Measurements from ENCODE around the gene DAZAP1. TPM values are rescaled to one million over a fixed set of nuclear protein-coding genes. Genes with fewer than 3 reads are reported as not detected.

Gene DAZAP1
- total RNA-seq, 2 experiments from 2014 or later: 128 to 133 TPM

- ChIA-PET POLR2A (interaction anchor here (0.8 to 2.6 kb wide), 4 partner anchors 25 to 140 kb away, joined by 3 to 11 read pairs (median 4); partner anchors contain the start of genes CIRBP and NDUFS7), CTCF (interaction anchor here (1.1 kb wide), 1 partner anchor 164 kb away, joined by 3 read pairs; no protein-coding TSS in a partner anchor)
- no peaks in the 10 kb centered on the region for H3K9me3 Mint-ChIP-seq
- intact Hi-C loops (cut with DNase I, micrococcal nuclease): loop anchor here (5.0 to 10.0 kb wide), 4 partner anchors 134 to 856 kb away; partner anchors contain the start of genes BSG (in 1 of the 2), FAM174C (in 1 of the 2) and TCF3 (in 1 of the 2)
- no peaks in the 10 kb centered on the region for H3K27me3 Mint-ChIP-seq
- Histone ChIP-seq H3K4me3 (ENCODE audit: low read length) (peak overlapping the region; percentile 89), H3K9me3 (ENCODE audit: control insufficient read depth in 1 of 2, insufficient read depth in 1 of 2, low read length in 2 of 2) (no peaks in the 10 kb centered on the region), H3K36me3 (ENCODE audit: insufficient read depth, low read length) (peaks cover 35% of the 10 kb centered on the region), H3K27ac (ENCODE audit: low read depth in 1 of 2, low read length in 2 of 2) (peak overlapping the region; percentile 91), H3K27me3 (ENCODE audit: control insufficient read depth in 1 of 2, insufficient read depth in 2 of 2, low read length in 2 of 2) (no peaks in the 10 kb centered on the region), H3K4me1 (ENCODE audit: insufficient read depth, low read length) (peaks cover 63% of the 10 kb centered on the region)
- TF ChIP-seq, protein P1, sequence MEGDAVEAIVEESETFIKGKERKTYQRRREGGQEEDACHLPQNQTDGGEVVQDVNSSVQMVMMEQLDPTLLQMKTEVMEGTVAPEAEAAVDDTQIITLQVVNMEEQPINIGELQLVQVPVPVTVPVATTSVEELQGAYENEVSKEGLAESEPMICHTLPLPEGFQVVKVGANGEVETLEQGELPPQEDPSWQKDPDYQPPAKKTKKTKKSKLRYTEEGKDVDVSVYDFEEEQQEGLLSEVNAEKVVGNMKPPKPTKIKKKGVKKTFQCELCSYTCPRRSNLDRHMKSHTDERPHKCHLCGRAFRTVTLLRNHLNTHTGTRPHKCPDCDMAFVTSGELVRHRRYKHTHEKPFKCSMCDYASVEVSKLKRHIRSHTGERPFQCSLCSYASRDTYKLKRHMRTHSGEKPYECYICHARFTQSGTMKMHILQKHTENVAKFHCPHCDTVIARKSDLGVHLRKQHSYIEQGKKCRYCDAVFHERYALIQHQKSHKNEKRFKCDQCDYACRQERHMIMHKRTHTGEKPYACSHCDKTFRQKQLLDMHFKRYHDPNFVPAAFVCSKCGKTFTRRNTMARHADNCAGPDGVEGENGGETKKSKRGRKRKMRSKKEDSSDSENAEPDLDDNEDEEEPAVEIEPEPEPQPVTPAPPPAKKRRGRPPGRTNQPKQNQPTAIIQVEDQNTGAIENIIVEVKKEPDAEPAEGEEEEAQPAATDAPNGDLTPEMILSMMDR (IDR thresholded peaks at IDR 0.05): no peak
- H3K27ac Mint-ChIP-seq: peak overlapping the region; percentile 97
- peaks cover 37% of the 10 kb centered on the region for H3K36me3 Mint-ChIP-seq (ENCODE audit: low read depth)
- ATAC-seq (ENCODE audit: poor library complexity) (peak; percentile 27), DNase-seq (peak; percentile 28 to 81 (median 56))
- H3K4me3 Mint-ChIP-seq: peak overlapping the region; percentile 96
- peaks cover 53% of the 10 kb centered on the region for H3K4me1 Mint-ChIP-seq (ENCODE audit: low read depth)
These were observed 1.2 kb downstream of the DAZAP1 start for GRCh38 chr19:1408300-1409203.

DNA sequence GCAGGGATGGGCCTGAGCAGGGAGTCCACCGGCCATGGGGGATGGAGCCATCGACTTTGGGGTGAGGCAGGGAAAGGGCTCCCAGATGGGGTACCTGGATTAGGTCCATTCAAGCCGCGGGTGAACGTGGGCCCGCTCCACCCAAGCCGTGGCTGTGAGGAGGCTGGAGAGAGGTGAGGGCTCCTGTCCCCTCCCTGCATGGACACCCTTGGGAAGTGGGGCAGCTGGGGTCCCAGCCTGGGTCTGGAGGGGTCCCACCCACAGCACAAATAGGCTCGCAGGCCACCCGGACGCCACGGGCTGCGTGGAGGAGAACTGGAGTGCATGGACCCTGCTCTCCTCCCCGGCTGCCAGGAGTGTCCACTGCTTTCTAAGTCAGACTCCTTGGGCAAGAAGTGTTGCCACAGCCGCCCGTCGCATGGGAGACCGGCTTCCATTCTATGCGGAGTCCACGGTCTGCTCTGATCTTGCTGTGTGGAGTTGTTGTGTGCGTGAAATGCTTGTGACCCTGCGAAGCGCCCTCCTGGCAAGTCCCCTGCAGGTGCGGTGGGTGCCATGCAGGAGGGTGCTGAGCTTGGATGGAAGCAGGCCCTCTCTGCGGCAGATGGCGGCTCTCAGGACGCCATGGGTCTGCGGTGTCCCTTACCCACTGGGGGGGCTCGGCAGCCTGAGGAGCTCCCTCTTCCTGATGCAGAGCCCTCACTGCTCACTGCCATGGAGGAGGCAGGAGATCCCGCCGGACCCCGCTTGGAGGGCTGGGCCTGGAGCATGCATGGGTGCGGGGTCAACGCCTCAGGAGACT is 2.0 kb downstream of the DAZAP1 start:
- no peak for ATAC-seq (ENCODE audit: poor library complexity)
- peaks cover 57% of the 10 kb centered on the region for H3K4me1 Mint-ChIP-seq (ENCODE audit: low read depth)
- POLR2A ChIA-PET: interaction anchor here (0.8 to 2.6 kb wide), 6 partner anchors 9 to 141 kb away, joined by 3 to 11 read pairs (median 3); partner anchors contain the start of genes CIRBP and NDUFS7
- peaks cover 70% of the 10 kb centered on the region for H3K4me1 ChIP-seq (ENCODE audit: insufficient read depth, low read length)
- TF ChIP-seq, protein P1 (IDR thresholded peaks at IDR 0.05): no peak
- peak overlapping the region; percentile 96 for H3K4me3 Mint-ChIP-seq
- DNase-seq: no peak
- peak overlapping the region; percentile 97 for H3K27ac Mint-ChIP-seq
- H3K9me3 ChIP-seq (ENCODE audit: control insufficient read depth in 1 of 2, insufficient read depth in 1 of 2, low read length in 2 of 2): no peaks in the 10 kb centered on the region
- peaks cover 38% of the 10 kb centered on the region for H3K36me3 ChIP-seq (ENCODE audit: insufficient read depth, low read length)
- H3K27ac ChIP-seq (ENCODE audit: low read depth in 1 of 2, low read length in 2 of 2): peak overlapping the region; percentile 91
- no peaks in the 10 kb centered on the region for H3K27me3 ChIP-seq (ENCODE audit: control insufficient read depth in 1 of 2, insufficient read depth in 2 of 2, low read length in 2 of 2)
- H3K36me3 Mint-ChIP-seq (ENCODE audit: low read depth): peaks cover 38% of the 10 kb centered on the region
- CTCF ChIA-PET: interaction anchor here (1.1 kb wide), 1 partner anchor 165 kb away, joined by 3 read pairs; no protein-coding TSS in a partner anchor
- no peaks in the 10 kb centered on the region for H3K9me3 Mint-ChIP-seq
- no peaks in the 10 kb centered on the region for H3K27me3 Mint-ChIP-seq
- peak overlapping the region; percentile 89 for H3K4me3 ChIP-seq (ENCODE audit: low read length)
- intact Hi-C loops (cut with DNase I, micrococcal nuclease): loop anchor here (5.0 to 10.0 kb wide), 4 partner anchors 135 to 855 kb away; partner anchors contain the start of genes BSG (in 1 of the 2), FAM174C (in 1 of the 2) and TCF3 (in 1 of the 2)

Measured in CD4-positive, alpha-beta T cell (primary cell).